B cell (primary cell): ENCODE measurements around the gene DNAJB6.

Experiments
- EZH2 ChIP-seq: IDR thresholded peaks from 2 replicates; pipeline ENCODE4 v1.6.1; 2012; ENCODE audit warnings: borderline replicate concordance, low read depth, mild to moderate bottlenecking, moderate library complexity, low read length; ENCODE audit not compliant: insufficient read depth, poor library complexity, severe bottlenecking
- TF ChIP-seq, protein P1 (sequence below): fragments of 200-600 bp; IDR thresholded peaks from one replicate; pipeline ENCODE4 v1.8.0; 2022; ENCODE audit warnings: antibody characterized with exemption, mild to moderate bottlenecking

DNA sequence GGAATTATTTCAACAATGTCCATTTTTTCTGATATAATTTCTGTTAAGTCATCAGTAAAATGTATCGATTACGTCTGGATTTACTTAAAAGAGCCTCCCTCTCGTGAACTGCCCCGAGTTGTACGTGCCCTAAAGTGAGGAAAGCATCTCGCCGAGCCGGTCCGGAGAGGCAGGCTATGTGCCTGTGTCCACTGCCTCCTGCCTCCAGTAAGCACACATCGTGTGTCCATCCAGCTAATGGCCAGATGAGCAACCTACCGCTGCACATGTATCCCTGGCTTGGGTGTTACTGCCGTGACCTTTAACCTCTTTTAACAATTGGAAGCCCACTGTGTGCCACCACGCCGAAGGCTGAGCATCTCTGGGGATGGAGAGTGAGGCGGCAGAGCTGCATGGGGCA, 23.2 kb upstream of the DNAJB6 start:
- TF ChIP-seq, protein P1, sequence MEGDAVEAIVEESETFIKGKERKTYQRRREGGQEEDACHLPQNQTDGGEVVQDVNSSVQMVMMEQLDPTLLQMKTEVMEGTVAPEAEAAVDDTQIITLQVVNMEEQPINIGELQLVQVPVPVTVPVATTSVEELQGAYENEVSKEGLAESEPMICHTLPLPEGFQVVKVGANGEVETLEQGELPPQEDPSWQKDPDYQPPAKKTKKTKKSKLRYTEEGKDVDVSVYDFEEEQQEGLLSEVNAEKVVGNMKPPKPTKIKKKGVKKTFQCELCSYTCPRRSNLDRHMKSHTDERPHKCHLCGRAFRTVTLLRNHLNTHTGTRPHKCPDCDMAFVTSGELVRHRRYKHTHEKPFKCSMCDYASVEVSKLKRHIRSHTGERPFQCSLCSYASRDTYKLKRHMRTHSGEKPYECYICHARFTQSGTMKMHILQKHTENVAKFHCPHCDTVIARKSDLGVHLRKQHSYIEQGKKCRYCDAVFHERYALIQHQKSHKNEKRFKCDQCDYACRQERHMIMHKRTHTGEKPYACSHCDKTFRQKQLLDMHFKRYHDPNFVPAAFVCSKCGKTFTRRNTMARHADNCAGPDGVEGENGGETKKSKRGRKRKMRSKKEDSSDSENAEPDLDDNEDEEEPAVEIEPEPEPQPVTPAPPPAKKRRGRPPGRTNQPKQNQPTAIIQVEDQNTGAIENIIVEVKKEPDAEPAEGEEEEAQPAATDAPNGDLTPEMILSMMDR, result no peak
- TF ChIP-seq EZH2, result no peak
